HL-60 (cell line): Measurements from ENCODE around the gene EEF1AKMT1.

Source experiments
- DNase-seq, 2 experiments: peaks; one replicate each; pipeline ENCODE4 v3.0.0-alpha.2; 2010 to 2020; ENCODE audit warnings: low read depth in 1 of 2, low spot score in 1 of 2
- H3K27ac ChIP-seq: fragments of 250-450 bp; sonication (Bioruptor Pico); replicated peaks from 2 replicates; pipeline ENCODE4 v1.5.1; 2020; ENCODE audit warnings: mild to moderate bottlenecking, moderate library complexity
- H3K27me3 ChIP-seq: fragments of 250-450 bp; sonication (Bioruptor Pico); 2 replicates; pipeline ENCODE4 v1.5.1; 2021; ENCODE audit warnings: mild to moderate bottlenecking, moderate library complexity; ENCODE audit not compliant: insufficient read depth, poor library complexity, severe bottlenecking
- H3K4me3 ChIP-seq: replicated peaks from 2 replicates; pipeline ENCODE4 v1.5.1; 2011; ENCODE audit warnings: mild to moderate bottlenecking, control low read depth, low read length; ENCODE audit not compliant: insufficient read depth
- CTCF ChIP-seq: IDR thresholded peaks from one replicate; pipeline ENCODE4 v1.5.1; 2011; ENCODE audit warnings: low read length, control low read depth, inconsistent platforms; ENCODE audit not compliant: insufficient read depth
- GABPA ChIP-seq: IDR thresholded peaks from 2 replicates; pipeline ENCODE4 v1.6.1; 2012; ENCODE audit warnings: low read depth
- POLR2AphosphoS5 ChIP-seq: IDR thresholded peaks from 2 replicates; pipeline ENCODE4 v1.6.1; 2012; ENCODE audit warnings: low read depth
- REST ChIP-seq: IDR thresholded peaks from 2 replicates; pipeline ENCODE4 v1.6.1; 2012; ENCODE audit warnings: low read depth; ENCODE audit not compliant: insufficient replicate concordance
- SPI1 ChIP-seq: IDR thresholded peaks from 2 replicates; pipeline ENCODE4 v1.6.1; 2012; ENCODE audit warnings: low read depth, mild to moderate bottlenecking, borderline replicate concordance

EEF1AKMT1 gene

DNA sequence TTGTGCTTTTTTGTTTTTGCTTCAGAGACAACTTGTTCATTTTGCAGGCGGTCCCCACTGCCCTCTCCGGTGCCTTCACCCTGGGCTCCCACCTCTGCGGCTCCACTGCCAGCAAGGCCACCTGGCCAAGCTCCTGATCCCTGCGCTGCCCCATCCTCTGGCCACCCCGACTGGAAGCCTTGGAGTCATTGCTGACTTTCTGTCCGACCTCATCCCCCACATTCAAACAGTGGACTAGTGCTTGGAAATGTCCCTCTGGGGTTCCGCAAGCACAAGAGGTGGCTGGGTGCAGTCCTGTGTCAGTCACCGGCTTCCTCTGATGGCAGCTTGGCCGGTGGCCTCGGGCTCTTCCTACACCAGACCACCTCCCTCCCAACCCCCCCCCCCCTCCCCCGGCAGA is 53.3 kb downstream of the EEF1AKMT1 start:
- DNase-seq: no peak
- no peak overlapping the region for H3K27ac ChIP-seq
- TF ChIP-seq CTCF (no peak), GABPA (no peak), POLR2AphosphoS5 (no peak), SPI1 (no peak), REST (no peak)
- no peak overlapping the region for H3K4me3 ChIP-seq
- no peaks in the 10 kb centered on the region for H3K27me3 ChIP-seq

- Histone ChIP-seq H3K4me3 (no peak overlapping the region), H3K27me3 (no peaks in the 10 kb centered on the region), H3K27ac (no peak overlapping the region)
- no peak for DNase-seq
- no peak for TF ChIP-seq SPI1
Measured at GRCh38 chr13:20719783-20720182, 54.0 kb downstream of the EEF1AKMT1 start.

GRCh38 chr13:20718958-20719566 is 54.7 kb downstream of the EEF1AKMT1 start:
- TF ChIP-seq REST (no peak), CTCF (no peak), SPI1 (no peak), GABPA (no peak), POLR2AphosphoS5 (no peak)
- DNase-seq: no peak

DNA sequence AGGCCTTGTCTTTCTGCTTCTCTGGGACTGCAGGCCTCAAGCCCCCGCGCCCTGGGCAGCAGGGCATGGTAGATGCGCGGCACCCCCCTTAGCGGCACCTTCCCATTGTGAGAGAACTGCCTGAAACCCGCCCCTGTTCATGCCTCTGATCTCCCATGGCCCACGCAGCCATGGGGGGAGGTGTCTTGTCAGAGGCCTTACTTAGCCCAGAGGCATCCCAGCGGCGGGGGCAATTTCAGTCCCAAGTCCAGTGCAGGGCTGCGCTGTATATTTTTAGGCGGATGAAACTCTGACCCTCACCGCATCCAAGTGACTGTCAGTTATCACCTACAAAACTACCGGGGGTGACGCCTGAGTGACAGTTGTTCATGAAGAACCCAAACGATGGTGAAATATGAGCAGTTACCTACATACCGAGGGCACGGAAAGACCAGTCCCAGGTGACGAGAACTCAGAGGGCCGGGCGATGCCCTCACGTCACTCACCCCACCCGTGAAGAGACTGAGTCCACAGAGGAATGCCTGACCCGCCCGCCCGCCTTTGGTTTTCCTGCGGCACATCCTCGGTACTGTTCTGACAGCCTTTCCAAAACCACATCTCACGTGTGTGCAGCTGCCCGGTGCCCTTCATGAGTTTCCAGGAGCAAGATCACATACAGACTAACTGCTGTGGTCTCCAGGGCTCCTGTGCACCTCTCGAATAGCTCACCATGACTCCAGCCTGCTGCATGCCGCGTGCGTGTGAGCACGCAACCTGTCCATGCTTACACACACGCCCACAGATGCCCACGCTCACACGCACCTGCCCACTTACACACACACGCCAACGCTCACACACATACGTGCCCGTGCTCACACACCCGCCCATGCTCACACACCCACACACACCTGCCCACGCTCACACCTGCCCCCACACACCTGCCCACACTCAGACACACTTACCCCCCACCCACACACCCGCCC is 55.9 kb downstream of the EEF1AKMT1 start:
- no peak overlapping the region for H3K27ac ChIP-seq
- TF ChIP-seq GABPA (no peak), CTCF (no peak), POLR2AphosphoS5 (no peak), SPI1 (no peak), REST (no peak)
- H3K4me3 ChIP-seq: no peak overlapping the region
- no peak for DNase-seq
- H3K27me3 ChIP-seq: no peaks in the 10 kb centered on the region

More at GRCh38 chr13:20718958-20719566, 54.7 kb downstream of the EEF1AKMT1 start:
- Histone ChIP-seq H3K4me3 (no peak overlapping the region), H3K27me3 (no peaks in the 10 kb centered on the region), H3K27ac (no peak overlapping the region)
